Retina (tissue), 1 donor: ENCODE measurements around the gene ZNF69.
A peak's percentile ranks its signal among the peaks of the same experiment; 100 is the strongest.
"Not testable (repeated sequence)": the region's sequence is repeated elsewhere in the genome, so short reads cannot be mapped to it uniquely, and the experiment has no call there.

Source experiments
- DNase-seq: peaks from one replicate; pipeline ENCODE4 v3.0.0-alpha.2; 2016

ZNF69 gene

DNA sequence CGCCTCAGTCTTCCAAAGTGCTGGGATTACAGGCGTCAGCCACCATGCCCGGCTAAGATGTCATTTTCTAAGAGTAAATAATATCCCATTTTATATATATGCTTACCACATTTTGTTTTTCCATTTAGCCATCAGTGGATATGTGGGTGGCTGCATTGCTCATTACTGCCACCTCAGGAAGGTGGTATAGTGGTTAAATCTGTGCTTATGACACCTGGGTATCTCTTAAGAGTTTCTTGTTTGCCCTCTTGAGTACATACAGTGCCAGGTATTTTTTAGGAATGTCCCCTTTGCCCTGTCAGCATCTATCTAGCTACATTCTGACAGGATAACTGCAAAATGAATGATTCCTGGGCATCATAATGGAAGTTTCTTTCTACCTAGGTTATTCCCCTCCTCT is 14.6 kb downstream of the ZNF69 start:
- no peak for DNase-seq

DNA sequence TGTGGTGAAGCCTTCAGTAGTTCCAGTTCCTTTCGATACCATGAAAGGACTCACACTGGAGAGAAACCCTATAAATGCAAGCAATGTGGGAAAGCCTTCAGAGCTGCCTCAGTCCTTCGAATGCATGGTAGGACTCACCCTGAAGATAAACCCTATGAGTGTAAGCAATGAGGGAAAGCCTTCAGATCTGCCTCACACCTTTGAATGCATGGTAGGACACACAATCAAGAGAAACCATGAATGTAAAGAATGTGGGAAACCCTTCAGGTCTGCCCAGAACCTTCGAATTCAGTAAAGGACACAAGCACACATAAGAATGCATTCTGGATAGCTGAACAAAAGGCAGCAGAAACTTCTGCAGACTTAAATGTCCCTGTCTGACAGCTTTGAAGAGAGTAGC is 18.3 kb downstream of the ZNF69 start:
- DNase-seq: no peak

DNA sequence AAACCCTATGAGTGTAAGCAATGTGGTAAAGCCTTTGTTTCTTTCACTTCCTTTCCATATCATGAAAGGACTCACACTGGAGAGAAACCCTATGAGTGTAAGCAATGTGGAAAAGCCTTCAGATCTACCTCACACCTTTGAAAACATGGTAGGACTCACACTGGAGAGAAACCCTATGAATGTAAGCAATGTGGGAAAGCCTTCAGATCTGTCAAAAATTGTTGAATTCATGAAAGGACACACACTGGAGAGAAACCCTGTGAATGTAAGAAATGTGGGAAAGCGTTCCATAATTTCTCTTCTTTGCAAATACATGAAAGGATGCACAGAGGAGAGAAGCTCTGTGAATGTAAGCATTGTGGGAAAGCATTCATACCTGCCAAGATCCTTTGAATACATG is 24.4 kb downstream of the ZNF69 start:
- not testable (repeated sequence) for DNase-seq

DNA sequence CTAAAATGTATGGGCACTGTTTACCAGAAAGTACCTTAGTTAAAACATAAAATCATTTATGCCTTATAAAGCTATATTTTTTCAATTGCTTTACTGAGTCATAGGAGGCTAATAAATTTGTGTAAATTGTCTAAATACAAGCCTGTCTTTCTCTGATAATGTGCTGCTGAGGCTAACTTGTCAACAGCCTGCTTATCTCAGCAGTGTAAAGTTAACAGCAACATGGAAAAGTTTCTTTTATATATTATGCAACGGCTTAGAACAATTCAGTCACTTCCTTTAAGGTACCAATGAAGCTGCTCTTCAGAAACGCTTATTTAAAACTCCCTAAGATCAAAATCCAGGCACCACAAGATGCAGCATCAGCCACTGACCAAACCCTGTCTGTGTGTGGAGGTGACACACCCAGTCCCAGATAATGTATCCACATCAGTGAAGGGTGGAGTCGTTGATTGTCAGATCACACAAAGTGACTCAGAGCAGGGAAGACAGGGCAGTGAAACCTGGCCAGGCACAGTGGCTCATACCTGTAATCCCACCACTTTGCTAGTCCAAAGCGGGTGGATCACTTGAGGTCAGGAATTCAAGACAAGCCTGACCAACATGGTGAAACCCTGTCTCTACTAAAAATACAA is 27.0 kb downstream of the ZNF69 start:
- not testable (repeated sequence) for DNase-seq

DNA sequence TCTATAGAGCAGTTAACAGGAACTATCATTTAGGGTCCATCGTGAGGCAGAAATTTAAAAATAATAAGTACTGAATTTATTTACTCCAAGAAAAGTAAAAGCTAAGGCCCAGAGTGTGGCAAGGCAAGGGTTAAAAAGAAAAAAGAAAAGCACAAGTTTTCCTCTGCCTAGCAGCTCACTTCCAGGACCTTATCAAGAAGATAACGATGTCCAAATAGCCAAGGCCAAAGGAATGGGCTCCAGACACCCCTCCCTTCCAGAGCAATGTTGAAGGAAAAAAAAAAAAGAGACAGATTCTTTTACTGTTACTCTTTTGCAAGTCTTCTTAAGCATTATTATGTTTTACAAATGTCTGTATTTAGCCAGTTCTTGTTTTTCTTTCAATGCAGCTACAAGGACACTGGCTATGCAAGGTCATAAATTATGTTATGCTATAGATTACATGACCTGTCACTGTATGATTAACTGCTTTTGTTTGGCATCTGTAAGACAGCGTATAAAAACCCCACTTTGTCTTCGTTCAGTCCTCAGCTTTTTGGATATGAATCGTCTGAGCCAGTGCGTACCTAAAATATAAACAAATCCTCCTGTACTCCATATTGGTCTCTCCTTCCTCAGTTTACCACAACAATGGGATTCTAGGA is 34.4 kb downstream of the ZNF69 start:
- DNase-seq: no peak

DNA sequence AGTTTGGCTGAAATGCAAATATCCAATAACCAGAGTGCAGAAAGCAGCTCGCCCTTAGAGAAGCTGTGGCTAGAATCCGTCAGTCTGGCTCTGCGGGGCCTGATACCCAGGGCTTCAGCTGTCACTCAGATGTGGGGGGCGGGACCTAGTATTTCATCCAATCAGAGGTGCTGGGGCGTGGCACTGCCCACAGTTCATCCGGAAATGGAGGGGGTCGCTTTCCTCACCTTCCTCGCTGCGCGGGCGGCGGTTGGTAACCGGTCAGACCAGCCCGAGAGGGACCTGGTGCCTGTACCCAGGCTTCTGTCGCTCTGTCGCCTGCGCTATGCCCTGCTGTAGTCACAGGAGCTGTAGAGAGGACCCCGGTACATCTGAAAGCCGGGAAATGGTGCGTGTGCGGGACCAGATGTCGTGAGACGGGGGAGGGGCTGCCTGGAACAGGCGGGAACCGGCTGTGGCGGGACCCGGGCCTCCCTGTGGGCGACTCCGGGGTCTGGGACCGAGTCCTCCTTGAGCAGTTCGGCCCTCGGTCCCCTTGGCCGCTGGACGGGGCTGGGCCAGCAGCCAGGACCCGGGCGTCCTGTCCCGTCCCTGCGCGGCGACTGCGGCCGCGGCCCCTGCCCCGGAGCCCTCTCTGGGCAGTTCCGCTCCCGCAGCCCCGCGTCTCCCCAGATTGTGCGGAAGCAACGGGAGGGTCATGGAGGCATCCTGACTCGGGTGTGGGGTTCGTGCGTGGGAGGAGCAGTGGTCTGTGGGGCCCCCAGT is 37.5 kb downstream of the ZNF69 start, which contains the start of gene ZNF700:
ZNF700 (plus strand) TSS at position 222 of the 765 bp plus-strand sequence; CDS start at position 326, 104 bp downstream.
- DNase-seq: peak; percentile 98

DNA sequence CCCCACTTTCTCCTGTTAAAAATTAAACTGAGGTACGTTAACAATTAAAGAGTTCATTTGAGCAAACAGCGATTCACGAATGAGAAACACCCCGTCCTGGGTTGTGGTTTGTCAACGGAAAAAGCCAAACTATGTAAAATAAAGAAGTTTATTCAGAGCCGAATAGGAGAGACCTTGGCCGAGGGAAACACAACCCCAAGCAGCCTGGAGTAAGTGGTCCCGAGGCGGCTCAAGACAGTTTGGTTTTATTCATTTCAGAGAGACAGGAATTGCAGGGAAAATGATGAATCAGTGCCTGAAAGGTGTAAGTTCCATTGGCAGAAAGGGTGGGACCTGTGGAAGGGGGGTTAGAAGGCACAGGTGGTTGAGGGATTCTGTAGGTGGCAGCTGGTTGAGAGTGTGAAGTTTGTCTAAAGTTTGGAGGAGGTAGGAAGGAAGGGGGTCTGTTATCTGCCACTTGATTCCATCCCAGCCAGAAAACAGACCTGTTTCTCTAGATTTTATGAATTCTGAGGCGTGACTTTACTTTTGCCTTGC is 38.1 kb downstream of the ZNF69 start:
- not testable (repeated sequence) for DNase-seq

DNA sequence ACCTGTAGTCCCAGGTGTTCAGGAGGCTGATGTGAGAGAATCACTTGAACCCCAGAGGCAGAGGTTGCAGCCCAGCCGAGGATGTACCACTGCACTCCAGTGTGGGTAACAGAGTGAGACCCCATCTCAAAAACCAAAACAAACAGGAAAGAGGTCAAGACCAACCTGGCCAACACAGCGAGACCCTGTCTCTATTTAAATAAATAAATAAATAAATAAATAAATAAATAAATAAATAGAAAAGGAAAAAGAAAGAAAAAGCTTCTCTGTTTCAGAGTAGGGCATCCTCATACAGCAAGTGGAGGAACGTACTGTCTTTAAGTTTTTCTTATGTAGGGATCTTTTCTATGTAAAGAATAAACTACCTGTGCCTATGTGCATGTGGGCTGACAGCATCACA is 39.6 kb downstream of the ZNF69 start:
- no peak for DNase-seq

DNA sequence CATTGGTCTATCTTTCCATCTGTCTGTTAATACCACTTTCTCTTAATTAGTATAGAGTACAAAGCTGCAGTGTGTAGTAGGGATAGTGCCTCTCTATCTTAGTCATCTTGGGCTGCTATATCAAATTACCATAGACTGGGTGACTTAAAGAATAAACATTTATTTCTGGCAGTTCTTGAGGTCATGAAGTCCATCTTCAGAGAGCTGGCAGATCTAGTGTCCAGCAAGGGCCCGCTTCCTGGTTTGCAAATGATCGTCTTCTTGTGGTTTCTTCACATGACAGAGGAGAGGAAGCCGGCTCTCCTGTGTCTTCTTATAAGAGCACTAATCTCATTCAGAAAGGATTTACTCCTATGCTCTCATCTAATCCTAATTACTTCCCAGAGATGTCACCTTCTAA is 43.5 kb downstream of the ZNF69 start:
- no peak for DNase-seq

DNA sequence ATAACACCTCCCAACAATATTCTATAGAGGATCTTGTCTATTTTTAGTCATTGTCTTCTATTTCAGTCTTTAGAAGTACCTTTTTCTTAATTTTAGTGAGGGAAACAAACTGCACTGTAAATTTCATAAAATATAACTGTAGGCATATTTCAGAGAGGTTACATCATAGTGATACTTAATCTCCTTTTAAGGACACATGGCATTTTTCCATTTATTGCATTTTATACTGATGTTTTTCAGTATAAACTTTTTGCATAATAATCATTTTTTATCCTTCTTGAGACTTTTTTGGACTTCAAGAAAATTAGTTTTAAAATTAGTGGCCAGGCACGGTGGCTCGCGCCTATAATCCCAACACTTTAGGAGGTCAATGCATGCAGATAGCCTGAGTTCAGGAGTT is 43.9 kb downstream of the ZNF69 start:
- DNase-seq: no peak

DNA sequence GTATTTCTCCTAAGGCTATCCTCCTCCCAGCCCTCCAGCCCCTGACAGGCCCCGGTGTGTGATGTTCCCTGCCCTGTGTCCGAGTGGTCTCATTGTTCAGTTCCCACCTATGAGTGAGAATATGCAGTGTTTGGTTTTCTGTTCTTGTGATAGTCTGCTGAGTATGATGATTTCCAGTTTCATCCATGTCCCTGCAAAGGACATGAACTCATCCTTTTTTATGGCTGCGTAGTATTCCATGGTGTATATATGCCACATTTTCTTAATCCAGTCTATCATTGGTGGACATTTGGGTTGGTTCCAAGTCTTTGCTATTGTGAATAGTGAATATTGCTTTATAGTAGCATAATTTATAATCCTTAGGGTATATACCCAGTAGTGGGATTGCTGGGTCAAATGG is 48.2 kb downstream of the ZNF69 start:
- DNase-seq: not testable (repeated sequence)

DNA sequence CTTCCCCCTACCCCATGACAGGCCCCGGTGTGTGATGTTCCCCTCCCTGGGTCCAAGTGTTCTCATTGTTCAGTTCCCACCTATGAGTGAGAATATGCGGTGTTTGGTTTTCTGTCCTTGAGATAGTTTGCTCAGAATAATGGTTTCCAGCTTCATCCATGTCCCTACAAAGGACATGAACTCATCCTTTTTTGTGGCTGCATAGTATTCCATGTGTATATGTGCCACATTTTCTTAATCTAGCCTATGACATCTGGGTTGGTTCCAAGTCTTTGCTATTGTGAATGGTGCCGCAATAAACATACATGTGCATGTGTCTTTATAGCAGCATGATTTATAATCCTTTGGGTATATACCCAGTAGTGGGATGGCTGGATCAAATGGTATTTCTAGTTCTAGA is 50.8 kb downstream of the ZNF69 start:
- DNase-seq: not testable (repeated sequence)

DNA sequence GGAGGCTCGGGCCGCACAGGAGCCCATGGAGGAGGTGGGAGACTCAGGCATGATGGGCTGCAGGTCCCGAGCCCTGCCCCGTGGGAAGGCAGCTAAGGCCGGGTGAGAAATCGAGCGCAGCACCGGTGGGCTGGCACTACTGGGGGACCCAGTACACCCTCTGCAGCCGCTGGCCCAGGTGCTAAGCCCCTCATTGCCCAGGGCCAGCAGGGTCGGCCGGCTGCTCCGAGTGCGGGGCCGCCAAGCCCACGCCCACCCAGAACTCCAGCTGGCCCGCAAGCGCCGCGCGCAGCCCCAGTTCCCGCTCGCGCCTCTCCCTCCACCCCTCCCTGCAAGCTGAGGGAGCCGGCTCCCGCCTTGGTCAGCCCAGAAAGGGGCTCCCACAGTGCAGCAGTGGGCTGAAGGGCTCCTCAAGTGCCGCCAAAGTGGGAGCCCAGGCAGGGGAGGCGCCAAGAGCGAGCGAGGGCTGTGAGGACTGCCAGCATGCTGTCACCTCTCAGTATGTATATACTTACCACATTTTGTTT is 53.8 kb downstream of the ZNF69 start:
- DNase-seq: not testable (repeated sequence)

DNA sequence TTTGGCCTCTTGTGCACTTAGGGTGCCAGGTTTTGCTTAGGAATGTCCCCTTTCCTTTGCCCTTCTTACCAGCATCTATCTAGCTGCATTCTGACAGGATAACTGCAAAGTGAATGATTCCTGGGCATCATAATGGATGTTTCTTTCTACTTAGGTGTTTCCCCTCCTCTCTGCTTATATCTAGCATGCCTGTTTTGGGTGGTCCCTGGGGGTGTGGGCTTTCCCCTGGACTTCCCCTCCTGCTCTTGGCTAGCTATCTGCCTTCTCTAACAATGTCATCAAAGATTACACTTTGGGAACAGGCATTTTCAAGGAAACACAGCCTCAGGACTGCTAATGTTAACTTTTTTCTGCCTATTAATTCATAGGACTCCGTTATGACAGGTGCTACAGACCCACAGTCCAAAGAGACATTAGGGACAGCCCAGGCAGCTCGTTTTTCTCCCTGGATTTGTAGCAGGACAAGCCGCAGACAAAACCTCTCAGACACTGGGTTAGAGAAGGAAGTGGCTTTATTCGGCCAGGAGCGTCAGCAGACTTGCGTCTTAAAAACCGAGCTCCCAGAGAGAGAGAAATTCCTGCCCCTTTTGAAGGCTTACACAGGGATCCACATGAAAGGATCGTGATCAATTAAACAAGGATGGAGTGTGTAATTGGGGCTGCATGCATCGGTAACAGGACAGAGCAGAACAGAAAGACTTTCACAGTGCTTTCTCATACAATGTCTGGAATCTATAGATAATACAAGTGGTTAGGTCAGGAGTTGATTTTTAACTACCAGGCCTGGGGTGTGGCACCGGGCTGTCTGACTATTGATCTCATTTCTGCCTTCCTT is 54.6 kb downstream of the ZNF69 start:
- DNase-seq: no peak

DNA sequence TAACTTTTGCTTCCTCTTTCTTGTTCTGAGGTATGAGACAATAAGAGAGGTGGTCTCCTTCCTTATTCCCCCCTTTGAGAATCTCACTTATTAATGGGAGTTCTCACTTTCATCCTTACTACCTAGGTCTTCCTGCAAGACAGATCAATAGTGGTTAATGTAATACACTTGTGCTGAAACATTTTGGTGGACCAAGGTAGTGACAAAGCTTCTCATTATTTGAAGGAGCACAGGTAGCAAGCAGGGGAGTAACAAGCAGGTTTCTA is 55.2 kb downstream of the ZNF69 start:
- no peak for DNase-seq

DNA sequence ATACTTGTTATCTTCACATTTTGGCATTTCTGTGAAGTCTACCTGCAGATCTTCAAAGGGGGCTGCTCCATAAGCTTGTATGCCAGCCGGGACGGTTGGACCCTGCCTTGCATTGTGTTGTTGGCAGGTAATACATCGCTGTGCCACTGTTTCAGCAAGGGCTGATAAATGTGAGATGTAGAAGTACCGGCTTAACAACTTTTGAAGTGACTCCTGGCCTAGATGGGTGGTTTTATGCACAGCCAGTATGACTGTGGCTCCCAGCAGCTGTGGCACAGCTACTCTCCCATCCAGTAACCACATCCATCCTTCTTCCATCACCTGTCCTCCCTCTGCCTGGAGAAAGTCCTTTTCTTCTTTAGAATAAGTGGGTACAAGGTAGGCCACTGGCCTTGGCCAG is 57.1 kb downstream of the ZNF69 start:
- no peak for DNase-seq

DNA sequence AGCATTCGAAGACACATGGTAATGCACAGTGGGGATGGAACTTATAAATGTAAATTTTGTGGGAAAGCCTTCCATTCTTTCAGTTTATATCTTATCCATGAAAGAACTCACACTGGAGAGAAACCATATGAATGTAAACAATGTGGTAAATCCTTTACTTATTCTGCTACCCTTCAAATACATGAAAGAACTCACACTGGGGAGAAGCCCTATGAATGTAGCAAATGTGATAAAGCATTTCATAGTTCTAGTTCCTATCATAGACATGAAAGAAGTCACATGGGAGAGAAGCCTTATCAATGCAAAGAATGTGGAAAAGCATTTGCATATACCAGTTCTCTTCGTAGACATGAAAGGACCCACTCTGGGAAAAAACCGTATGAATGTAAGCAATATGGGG is 61.1 kb downstream of the ZNF69 start:
- no peak for DNase-seq

DNA sequence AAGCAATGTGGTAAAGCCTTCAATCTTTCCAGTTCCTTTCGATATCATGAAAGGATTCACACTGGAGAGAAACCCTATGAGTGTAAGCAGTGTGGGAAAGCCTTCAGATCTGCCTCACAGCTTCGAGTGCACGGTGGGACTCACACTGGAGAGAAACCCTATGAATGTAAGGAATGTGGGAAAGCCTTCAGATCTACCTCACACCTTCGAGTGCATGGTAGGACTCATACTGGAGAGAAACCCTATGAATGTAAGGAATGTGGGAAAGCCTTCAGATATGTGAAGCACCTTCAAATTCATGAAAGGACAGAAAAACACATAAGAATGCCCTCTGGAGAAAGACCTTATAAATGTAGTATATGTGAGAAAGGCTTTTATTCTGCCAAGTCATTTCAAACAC is 61.6 kb downstream of the ZNF69 start:
- no peak for DNase-seq

DNA sequence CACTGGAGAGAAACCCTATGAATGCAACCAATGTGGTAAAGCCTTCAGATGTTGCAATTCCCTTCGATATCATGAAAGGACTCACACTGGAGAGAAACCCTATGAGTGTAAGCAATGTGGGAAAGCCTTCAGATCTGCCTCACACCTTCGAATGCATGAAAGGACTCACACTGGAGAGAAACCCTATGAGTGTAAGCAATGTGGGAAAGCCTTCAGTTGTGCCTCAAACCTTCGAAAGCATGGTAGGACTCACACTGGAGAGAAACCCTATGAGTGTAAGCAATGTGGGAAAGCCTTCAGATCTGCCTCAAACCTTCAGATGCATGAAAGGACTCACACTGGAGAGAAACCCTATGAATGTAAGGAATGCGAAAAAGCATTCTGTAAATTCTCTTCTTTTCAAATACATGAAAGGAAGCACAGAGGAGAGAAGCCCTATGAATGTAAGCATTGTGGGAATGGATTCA is 62.1 kb downstream of the ZNF69 start:
- not testable (repeated sequence) for DNase-seq

DNA sequence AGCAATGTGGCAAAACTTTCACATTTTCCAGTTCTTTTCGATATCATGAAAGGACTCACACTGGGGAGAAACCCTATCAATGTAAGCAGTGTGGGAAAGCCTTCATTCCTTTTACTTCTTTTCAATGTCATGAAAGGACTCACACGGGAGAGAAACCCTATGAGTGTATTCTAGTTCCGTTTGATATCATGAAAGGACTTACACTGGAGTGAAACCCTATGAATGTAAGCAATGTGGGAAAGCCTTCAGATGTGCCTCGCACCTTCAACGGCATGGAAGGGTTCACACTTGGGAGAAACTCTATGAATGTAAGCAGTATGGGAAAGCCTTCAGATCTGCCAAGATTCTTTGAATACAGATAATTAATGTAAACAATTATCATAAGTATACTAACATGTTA is 62.7 kb downstream of the ZNF69 start:
- DNase-seq: no peak
